K562 (cell line): ENCODE results near the gene LLGL2.

Source experiments
- NR1H2 ChIP-seq: sonication (generic); formaldehyde crosslinking; IDR thresholded peaks from 2 replicates; pipeline ENCODE4 v1.4.0; 2020; ENCODE audit warnings: mild to moderate bottlenecking, missing genetic modification reagents
- TF ChIP-seq, protein P1 (sequence below): sonication (generic); formaldehyde crosslinking; IDR thresholded peaks from 2 replicates; pipeline ENCODE4 v1.5.0; 2020; ENCODE audit warnings: missing genetic modification reagents

DNA sequence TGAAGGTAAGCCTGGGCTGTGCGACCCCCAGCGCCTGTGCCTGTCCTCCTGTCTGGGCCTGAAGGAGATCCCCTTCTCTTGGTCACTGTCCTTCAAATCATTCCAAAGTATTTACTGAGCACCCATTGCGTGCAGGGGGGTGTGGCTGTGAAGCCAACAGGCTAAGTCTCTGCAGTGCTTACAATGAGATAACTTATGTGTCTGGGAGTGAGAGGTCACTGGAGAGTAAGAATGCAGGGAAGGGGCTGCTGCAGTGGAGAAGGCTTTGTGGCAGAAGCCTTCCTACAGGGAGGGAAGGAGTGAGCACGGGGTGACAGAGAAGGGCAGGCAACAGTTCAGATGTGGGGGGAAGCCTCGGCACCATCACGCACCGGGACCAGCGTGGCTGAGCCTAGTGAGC, 96.6 kb downstream of the LLGL2 start:
- TF ChIP-seq NR1H2 (CRISPR knock-in tag), result no peak
- TF ChIP-seq, protein P1, sequence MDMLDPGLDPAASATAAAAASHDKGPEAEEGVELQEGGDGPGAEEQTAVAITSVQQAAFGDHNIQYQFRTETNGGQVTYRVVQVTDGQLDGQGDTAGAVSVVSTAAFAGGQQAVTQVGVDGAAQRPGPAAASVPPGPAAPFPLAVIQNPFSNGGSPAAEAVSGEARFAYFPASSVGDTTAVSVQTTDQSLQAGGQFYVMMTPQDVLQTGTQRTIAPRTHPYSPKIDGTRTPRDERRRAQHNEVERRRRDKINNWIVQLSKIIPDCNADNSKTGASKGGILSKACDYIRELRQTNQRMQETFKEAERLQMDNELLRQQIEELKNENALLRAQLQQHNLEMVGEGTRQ, result no peak
